Activated naive CD4-positive, alpha-beta T cell treated with anti-CD3 and anti-CD28 coated beads, Interleukin-2, amount 50 U/mL, for 16 hours (primary cell): Measurements from ENCODE around the gene NR1D1.

Experiments used
- DNase-seq: peaks from one replicate; pipeline ENCODE4 v3.0.0-alpha.2; 2020

Gene NR1D1

GRCh38 chr17:40074175-40074512 is 26.2 kb downstream of the NR1D1 start:
- no peak for DNase-seq

GRCh38 chr17:40073454-40074174 is 26.8 kb downstream of the NR1D1 start:
- DNase-seq: no peak

GRCh38 chr17:40072735-40073346 is 27.5 kb downstream of the NR1D1 start:
- DNase-seq: no peak

GRCh38 chr17:40072040-40072734 is 28.2 kb downstream of the NR1D1 start:
- DNase-seq: no peak

DNA sequence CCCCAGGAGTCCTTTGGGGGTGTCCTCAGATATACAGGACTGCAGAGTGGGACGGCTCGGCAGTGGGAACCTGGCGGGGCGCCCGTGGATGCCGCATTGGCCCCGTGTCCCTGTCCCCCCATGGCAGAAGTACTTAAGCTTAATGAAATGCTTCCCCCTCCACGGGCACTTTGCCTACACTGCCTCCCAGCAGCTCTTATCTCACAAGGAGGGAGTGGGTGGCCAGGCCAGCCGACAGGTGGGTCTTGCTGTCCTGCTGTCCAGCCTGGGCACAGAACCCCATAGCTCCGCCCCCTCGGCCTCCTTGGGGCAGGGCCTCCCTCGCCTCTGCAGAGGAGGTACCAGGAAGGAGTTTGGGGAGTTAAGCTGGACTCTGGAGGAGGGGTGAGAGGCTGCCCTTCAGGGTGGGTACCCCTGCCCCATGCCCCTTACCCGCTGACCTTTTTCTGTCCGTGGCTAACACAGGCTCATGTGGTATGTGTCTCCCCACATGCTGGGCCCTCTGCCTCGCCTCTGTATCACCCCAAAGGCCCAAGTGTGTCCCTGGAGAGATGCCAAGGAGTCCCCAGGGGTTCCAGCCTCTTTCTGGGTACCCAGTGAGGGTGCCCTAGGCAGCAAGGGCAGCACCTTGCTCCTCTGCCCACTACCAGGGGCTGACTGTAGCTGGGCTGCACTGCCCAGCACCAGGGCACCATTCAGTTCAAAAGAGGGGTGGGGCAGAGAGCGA is 28.9 kb downstream of the NR1D1 start:
- DNase-seq: no peak

- DNase-seq: no peak
Observed at GRCh38 chr17:40070709-40071312, 29.6 kb downstream of the NR1D1 start.

GRCh38 chr17:40069751-40070708 is 30.4 kb downstream of the NR1D1 start:
- peak; percentile 33 for DNase-seq

DNA sequence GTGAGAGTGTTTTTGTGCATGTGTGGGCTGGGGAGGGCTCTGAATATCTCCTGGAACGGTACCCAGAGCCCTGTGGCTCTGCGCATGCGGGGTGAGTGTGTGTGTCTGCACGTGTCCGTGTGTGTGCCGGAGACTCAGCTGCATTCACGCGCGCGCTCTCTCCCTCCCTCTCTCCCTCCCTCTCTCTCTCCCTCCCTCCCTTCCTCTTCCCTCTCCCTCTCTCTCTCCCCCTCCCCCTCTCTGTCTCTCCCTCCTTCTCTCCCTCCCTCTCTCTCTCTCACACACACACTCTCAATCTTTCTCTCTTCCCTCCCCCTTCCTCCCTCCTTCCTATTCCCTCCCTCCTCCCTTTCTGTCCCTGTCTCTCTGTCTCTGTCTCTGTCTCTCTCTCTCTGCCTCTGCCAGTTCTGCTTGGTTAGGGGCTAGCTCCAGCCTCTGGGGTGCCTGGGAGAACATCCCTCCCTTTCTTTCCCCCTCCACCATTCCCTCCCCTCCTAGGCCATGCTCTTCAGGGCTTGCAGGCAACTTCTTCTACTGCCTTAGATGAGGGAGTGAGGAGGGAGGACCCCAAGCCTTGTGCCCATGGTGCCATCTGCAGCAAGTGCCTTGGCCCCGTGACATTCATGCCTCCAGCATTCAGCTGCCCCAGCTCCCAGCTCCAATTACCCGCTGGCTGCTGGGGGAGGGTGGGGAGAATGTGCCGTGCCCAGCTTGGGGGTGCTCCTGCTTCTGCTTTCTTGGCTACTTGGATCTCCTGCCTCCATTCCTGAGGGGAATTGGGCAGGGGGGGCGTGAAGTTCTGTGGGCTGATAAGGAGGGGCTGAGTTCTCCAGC is 31.3 kb downstream of the NR1D1 start:
- peak; percentile 88 for DNase-seq

- DNase-seq: no peak
Observed at GRCh38 chr17:40068584-40068916, 31.8 kb downstream of the NR1D1 start.

DNA sequence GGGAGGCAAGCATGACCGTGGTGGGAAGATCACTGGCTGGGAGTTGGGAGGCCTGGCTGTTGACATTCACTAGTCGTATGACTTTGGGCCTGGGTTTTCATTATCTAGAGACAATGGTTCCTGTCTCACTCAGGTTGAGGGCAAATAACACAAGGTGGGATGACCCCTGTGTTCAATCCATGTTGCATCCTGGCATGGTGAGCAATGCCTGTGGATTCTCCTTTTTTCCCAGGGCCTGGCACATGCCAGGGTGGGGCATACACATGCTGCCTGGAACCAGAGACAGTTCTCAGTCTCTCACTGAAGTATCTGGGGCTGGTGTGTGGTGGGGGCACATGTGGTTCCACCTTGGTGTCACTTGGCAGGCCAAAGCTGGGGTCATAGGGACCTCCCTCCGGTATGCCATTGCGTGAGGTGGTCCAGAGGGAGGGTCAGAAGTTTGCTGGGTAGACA is 32.2 kb downstream of the NR1D1 start:
- no peak for DNase-seq

GRCh38 chr17:40067710-40068109 is 32.7 kb downstream of the NR1D1 start:
- DNase-seq: no peak

- DNase-seq: no peak
Observed at GRCh38 chr17:40065769-40066510, 34.4 kb downstream of the NR1D1 start.

DNA sequence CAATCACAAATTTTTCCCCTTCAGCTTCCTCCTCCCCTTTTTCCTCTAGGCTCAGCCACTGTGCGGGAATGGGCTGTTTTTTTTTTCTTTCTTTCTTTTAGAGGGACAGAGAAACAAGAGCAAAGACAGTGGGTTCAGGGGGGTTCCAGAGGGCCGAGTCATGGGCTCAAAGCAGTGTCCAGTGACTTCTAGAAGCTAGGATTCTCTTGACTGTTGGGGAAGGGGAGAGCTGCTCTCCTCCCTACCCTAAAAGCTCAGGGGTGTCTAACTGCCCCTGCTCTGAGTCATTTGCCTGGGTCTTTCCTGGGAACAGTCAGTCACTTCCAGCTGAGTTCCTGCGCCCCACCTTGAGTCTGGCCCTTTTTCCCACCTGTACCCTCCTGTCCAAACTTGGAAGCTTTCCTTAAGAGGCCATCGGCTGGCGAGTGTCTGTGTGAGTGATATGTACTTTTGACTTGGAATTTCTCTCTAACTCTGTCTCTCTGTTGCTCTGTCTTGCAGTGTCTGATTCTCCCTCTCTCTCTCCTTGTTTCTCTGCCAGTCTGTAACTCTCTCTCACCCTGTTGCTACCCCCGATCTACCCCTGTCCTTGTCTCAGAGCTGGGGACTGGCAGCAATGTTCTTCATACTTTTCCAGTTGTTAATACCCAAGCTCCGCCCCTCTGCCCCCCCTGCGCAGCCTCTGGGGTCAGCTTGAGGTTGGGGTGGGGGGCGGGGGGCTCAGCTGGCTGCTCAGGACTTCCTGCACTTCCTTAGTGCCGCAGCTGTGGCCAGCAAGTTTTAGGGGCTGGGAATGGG is 35.2 kb downstream of the NR1D1 start:
- DNase-seq: no peak

- DNase-seq: peak; percentile 33
Observed at GRCh38 chr17:40063901-40064531, 36.4 kb downstream of the NR1D1 start.

DNA sequence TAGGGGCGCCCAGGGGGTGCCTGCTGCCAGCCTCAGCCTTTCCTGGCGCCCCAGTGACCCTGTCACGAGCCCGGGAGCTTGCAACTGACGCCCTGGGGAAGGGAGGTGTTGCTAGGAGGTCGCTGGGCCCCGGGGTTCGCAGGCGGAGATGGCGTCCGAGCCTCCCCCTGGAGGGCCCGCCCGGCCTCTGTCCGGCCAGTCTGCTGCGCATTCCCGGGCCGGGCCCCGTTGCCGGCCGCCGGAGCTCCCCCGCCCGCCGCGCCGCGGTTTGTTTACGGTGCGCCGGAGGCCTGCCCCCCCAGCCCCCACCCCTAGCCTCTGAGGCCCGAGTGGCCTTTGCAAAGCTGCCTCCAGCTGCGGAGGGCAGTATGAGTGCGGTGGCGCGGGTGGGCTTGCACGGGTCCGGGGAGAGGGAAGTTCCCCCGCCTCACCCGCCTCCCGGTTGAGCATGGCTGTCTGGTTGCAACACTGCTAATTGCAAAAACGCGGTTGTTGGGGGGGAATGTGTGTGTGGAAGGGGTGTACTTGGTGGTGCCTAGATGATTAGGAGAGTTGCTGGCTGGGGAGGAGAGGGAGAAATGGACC is 37.1 kb downstream of the NR1D1 start:
- DNase-seq: no peak

DNA sequence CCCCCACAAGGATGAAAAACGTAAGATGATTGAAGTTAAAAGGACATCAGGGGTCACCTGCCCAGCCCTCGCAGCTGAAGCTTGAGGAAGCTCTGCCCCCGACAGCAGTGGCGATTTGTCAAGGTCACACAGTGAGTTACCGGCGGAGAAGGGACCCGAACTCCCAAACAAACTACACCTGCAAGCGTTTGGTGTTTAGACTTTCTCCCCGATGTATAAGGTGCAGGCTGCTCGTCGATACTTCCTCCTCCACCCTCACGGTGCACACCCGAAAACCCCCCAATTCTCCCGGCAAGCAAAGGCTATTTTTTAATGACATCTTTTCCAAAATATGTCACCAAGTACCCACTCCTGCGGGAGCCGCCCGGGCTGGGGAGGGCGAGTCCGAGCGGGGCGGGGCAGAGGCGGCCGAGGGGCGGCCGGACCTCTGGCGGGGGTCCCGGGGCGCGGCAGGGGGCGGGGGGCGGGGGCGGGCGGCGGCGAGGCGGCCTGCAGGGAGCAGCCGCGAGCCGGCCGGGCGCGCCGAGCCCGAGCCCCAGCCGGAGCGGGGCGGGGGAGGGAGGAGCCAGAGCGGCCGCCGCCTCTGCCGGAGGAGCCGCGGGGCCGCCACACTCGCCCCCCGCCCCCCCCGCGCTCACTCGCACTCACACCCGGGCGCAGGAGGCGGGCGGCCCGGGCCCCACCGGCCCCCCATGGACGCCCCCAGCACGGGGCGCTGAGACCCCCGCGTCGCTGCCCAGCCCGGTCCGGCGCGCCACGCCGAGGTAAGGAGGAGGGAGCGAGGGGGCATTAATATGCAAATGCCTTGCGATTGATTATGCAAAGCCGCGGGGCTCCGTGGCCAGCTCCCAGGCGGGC is 37.8 kb downstream of the NR1D1 start, which contains the start of gene THRA:
Gene THRA, plus strand, starts transcription at position 637 of the 858 bp plus-strand sequence. CDS start 11,524 bp downstream, outside the sequence.
- DNase-seq: peak; percentile 79

- DNase-seq: no peak
Observed at GRCh38 chr17:40061609-40062038, 38.8 kb downstream of the NR1D1 start.
